HG03064 (cell line): ENCODE measurements around the gene PNPO.
"Not testable (repeated sequence)": the region's sequence is repeated elsewhere in the genome, so short reads cannot be mapped to it uniquely, and the experiment has no call there.

Experiments used
- ATAC-seq: cut with Tn5 transposase; IDR thresholded peaks from one replicate; pipeline ENCODE4 v1.9.1; 2021; ENCODE audit warnings: low read depth; ENCODE audit not compliant: unreplicated experiment

Gene PNPO

DNA sequence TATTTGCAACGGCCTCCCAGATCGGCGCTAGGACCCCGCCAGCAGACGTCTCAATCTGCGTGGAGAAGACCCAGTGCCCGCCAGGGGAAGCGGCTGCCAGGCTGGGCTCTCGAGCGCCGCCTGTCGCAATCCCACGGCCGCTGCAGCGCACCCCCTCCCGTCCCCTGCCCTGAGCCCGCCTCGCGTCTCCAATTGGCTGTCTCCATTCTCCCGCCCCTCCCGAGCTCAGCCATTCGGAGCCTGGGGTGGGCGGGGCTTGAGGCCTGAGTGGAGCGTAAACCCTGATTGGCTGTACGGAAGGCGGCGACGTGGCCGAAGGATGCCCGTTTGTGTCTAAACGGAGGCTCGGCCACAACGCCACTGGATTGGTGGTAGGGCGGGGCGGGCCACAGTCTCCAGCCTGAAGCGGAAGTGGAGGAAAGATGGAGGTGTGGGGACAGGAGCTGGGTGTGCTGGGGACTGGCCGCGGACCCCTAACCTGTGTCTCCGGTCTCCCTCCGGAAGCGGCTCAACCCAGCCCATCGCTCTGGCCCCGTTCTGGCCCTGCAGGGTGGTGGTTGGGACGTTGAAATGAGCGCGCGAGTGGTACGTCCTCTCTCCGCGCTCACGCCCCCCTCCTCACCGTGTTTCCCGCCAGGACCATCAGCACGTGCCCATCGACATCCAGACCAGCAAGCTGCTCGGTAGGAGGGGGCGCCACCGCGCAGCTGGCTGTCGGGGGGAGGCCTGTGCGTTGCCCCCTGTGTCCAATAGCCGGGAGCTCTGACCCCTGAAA lies 29.5 kb downstream of the PNPO start, which contains the start of gene CDK5RAP3:
TSS of gene CDK5RAP3 (plus strand) at position 389 of the 775 bp plus-strand sequence. CDS start at position 423, 34 bp downstream.
- peak; percentile 95 for ATAC-seq

DNA sequence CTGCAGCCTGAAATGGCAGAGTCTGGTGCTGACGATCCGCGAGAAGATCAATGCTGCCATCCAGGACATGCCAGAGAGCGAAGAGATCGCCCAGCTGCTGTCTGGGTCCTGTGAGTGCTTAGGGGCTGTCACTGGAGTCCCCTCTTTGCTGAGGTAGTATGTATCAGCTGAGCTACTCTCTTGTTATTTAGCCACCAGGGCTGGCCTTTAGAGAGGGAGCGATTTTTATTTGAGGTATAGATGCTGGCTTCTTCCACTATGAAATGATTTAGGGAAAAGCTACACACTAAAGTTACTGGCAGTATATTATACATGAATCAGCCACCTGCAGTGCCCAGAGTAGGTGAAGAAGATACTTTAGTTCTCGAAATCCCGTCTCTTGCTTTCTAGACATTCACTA lies 32.2 kb downstream of the PNPO start:
- no peak for ATAC-seq

DNA sequence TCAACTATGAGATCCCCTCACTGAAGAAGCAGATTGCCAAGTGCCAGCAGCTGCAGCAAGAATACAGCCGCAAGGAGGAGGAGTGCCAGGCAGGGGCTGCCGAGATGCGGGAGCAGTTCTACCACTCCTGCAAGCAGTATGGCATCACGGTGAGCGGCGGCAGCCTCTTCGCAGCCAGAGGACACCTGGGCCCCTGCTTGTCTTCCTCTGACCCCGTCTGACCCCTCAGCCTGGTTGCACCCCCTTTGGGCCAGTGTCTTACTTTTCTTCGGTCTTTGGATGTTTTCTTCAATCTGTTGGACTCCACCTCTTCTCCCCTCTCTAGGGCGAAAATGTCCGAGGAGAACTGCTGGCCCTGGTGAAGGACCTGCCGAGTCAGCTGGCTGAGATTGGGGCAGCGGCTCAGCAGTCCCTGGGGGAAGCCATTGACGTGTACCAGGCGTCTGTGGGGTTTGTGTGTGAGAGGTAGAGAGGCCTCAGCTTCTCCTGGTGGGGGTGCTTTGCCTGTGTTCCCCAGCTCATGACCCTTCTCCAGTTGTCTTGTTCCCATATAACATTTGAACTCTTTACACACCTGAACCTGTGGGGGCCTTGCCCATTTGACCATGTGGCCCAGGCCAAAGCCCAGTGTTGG lies 33.9 kb downstream of the PNPO start:
- no peak for ATAC-seq

DNA sequence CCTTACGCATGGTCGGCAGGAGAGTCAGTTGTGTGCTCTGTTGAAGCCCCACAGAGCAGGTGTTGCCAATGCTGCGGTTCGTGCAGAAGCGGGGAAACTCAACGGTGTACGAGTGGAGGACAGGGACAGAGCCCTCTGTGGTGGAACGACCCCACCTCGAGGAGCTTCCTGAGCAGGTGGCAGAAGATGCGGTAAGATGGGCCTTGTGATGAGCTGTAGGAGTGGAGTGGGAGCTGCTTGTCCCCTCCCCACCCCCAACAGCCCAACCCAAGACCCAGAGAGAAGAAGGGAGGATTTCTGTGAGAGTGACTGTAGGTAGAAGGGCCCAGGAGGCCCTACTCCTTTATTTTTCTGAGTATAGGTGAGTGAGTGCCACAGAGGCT lies 34.4 kb downstream of the PNPO start:
- no peak for ATAC-seq

DNA sequence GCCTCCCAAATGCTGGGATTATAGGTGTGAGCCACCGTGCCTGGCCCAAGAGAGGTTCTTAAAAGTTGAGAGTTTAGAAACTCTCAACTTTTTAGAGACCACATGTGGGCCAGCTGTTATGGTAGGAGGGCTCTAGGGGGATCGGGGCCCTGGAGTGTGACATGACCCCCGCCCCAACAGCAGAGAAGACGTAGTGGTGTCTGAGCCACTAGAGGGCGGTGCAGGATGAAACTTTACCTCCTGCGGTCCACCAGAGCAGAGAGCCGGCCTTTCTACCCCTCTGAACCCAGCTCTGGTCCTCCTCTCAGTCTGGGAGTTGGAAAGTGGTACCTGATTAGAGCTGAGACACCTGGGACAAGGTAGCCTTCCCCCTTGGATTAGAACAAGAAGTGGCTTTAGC lies 37.0 kb downstream of the PNPO start:
- no peak for ATAC-seq

DNA sequence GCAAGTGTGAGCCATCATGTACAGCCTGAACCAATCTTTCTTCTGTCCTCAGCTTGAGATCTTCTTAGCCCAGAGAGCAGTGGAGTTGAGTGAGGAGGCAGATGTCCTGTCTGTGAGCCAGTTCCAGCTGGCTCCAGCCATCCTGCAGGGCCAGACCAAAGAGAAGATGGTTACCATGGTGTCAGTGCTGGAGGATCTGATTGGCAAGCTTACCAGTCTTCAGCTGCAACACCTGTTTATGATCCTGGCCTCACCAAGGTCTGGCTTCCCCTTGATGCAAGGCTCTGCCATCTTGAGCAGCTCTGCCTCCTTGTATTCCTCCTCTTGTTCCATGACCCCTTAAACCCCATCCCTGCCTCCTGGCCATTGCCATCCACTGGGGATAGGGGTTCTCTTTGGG lies 39.2 kb downstream of the PNPO start:
- no peak for ATAC-seq

DNA sequence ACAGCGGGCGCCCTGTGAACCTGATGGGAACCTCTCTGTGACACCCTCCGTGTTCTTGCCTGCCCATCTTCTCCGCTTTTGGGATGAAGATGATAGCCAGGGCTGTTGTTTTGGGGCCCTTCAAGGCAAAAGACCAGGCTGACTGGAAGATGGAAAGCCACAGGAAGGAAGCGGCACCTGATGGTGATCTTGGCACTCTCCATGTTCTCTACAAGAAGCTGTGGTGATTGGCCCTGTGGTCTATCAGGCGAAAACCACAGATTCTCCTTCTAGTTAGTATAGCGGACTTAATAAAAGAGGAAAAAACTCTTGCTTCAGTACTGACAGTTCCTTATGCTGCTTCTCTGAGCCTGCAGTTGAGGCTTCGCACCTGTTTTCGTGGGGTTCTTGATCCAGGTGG lies 40.1 kb downstream of the PNPO start:
- ATAC-seq, result no peak

DNA sequence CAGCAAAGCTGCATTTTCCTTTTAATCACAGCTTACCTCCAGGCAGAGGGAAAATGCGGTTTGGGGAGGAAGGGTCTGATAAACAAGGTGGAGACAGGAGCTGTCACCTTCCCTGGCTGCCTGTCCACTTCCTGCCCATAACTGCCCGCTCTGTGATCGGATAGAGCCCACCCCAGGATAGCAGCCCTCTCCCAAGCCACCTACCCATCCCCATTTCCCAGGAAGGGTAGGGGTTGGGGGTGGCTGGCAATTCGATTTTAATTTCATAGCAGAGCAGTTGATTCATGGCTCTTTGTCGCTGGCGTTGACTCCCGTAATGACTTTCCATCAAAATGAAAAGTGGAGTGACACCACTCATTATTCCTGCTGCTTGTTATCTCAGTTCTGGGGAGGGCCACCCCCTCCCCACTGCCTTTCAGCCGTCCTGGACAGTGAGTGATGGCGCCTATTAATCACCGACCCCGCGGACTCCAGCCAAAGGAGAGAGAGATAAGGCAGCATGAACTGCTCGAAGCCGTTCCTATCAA lies 40.8 kb downstream of the PNPO start:
- no peak for ATAC-seq

DNA sequence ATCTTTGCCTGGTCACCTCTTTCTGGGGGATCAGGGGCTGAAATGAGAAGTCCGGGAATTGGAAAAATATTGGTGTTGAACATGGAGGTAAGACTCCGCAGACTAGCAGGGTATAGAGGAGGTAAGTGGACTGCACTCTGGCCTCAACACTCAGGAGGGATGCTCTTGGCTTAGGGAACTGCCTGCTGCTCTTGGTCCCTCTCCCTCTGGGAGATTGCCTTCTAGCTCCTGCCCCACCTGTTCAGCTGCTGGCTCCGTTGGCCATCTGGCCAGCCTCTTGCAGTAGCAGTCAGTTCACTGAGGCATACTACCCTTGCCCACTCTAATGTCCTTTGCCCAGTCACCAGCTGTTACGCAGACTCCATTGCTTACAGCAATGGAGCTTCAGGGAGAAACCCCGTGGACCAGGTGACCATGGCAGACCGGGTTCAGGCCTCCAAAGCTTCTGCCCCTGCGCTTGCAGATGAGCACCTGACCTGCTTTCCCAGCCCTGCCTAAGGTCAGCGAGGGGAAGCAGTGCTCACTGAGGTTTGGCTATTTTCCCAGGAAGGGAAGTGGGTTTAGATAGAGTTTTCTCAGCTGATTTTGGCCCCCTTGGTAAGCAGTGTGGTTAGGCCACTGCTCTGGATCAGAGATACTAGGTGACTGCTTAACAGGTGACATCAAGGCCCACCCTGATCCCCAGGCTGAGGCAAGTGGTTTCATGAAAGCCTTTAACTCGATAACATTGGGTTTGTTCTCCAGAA lies 41.4 kb downstream of the PNPO start:
- no peak for ATAC-seq

DNA sequence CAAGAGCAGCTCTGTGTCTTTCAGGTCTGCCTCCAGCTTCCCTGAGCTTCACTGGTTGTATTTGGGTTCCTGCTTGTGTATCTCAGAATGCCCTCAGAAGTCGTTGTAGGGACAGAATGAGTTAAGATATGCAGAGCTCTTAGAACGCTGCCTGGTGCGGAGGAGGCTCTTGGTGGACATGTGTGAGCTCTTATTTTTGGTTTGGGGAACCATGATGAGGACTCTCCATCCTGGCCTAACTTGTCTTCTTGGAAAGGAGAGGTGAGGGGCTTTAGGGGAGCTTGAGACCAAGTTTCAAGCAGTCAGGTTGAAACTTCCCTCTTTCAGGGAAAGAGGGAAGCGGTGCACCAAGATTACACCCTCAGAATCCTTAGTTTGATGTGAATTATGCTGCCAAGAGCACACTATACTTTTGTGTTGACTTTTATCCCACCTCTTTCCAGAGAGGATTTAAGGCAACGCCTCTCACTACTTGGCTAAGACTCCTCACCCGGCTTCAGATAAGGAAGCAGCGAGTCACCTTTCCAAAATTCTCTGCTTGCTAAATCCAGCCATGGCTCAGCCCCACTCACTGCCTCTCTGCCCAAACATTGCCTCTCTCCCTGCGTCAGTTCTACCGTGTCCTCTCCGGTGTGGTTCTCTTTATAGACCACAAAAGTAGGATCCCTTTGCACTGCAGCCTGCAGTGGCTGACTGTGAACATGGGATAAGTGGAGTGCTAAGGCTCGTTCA lies 42.3 kb downstream of the PNPO start:
- no peak for ATAC-seq

DNA sequence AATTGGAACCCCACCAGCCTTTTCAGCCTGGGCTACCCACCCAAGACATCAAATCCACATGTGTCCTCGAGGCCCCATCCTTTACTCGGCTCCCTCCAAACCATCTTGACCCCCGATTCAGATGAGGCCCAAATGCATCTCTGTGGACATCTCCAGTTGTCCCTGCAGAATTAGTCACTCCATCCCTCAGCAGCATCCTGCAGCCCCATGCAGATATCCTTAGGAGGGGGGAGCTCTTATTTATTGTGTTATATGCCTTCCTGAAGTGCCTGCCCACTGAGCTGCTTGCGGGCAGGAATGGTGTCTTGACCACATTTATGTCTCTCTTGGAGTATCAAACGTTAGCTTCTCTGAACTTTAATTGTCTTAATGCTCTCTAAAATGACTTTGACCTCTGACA lies 45.1 kb downstream of the PNPO start:
- ATAC-seq, result no peak

DNA sequence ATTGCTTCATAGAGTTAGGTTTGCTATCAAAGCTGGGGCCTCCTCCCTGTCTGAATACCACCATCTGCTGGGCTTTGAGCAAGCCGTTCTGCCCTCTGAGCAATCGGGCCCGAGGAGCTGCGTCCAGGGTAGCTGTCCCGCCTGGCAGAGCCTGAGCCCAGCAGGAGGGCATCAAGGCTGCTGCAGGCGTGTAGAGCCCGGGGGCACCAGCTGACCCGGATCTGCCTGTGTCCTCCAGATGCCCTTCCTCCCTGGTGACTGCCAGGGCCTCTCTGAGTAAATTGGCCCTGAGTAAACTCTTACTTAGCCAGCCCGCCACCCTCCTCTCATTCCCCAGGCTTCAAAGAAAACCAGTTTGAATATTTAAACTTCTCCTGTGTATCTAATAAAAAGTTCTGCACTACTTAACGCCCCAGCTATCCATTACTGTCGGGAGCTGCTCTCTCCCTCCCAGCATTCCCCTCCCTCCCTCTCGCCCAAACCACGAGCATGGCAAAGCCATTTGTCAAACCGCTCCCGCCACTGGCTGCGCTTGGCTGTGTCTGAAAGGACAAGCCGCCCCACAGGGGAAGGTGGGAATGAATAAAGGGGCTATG lies 46.0 kb downstream of the PNPO start:
- ATAC-seq, result no peak

DNA sequence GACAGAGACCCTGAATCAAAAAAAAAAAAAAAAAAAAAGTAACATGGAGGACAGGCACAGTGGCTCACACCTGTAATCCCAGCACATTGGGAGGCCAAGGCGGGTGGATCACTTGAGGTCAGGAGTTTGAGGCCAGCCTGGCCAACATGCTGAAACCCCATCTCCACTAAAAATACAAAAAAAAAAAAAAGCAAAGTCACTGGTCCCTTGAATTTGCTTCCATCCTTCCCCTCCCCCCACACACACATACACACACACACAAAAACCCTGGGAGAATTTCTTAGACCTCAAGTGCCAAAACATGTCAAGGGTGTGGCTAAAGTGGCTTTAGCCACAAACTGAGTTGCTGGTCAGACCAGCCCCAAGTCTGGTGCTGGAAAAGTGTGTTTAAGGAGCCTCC lies 47.1 kb downstream of the PNPO start:
- ATAC-seq, result not testable (repeated sequence)

DNA sequence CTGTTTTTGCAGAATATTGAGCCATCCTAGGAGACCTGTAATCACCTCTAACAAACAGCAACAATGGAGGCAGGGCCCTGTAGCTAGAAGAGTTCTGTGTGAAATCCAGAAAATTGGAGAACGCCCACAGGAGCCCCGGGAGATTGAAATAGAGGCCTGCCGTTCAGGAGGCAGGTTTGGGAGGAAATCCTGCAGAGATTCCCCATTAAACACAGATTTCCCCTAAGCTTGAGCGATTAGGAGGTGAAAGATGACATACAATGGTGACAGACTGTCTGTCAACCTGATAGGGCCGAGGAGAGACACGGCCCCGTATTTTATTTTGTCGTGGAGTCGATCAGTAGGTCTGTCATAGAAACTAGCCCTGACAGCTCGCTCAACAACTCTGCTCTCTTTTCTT lies 47.8 kb downstream of the PNPO start:
- ATAC-seq, result no peak

DNA sequence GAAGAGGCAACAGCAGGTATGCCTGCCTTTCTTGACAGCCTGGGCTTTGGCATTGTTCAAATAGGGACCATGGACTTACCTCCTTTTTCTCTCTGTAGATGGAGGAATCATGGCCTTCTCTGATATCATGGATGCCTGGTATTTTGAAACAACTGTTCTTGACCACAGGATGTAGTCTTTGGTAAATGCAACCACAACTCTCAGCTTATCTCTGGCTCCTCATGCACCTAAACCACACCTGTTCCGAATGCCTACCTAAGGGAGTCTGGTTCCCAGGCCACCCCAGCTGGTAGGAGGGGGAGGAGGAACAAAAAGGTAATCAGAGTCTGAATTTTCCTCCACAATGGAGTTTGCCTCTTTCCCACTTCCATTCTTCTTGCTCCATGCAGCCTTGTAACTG lies 48.3 kb downstream of the PNPO start:
- ATAC-seq, result no peak

DNA sequence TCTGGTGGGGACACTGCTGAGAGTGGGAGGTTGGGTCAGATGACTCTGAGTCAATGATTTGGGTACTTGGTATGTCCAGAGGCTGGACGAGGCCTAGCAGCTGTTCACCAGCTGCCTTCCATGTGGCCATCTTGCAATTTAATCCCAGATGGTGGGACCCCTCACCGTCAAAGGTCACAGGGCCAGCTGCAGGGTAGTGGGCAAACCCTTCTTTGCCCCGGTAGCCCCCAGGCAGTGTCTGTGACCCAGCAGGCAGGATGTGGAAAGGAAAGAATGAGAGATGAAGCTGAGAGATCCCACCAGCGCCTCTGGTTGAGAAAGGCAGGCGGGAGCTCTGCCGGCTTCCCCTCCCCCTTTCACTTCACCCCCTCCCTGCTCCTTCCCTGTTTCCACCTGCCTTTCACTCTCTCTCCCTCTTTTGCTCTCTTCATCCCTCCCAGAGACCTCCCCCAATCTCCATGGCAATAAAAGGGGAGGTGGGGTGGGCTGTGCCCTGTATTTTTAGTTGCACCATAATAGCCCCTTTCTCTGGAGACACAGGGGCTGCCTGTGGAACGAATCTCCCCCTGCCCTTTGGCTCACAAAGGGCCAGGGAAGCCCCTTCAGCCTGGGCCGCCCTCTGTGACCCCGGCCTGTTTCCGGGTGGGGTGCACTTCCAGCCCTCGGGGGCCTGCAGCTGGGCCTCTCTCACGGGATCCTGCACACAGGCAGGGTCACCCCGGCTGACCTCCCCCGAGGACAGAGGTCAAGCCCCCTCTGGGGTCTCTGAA lies 49.8 kb downstream of the PNPO start:
- ATAC-seq, result no peak

DNA sequence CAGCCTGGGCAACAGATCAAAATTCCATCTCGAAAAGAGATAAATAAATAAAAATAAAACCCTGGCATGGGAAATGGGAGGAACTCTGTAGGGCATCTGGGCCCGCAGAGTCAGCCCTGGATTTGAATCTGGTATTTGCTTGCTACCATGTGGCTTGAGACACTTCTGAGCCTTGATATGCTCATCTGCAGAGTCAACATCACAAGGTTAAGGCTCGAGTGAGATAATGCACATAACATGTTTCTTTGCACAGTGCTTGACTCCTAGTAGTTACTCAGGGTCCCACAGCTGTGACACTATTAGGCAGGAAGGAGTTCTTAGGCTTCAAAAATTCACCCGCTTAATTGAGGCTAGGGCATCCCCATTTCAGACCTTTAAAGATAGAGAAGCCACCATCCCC lies 50.8 kb downstream of the PNPO start:
- no peak for ATAC-seq

DNA sequence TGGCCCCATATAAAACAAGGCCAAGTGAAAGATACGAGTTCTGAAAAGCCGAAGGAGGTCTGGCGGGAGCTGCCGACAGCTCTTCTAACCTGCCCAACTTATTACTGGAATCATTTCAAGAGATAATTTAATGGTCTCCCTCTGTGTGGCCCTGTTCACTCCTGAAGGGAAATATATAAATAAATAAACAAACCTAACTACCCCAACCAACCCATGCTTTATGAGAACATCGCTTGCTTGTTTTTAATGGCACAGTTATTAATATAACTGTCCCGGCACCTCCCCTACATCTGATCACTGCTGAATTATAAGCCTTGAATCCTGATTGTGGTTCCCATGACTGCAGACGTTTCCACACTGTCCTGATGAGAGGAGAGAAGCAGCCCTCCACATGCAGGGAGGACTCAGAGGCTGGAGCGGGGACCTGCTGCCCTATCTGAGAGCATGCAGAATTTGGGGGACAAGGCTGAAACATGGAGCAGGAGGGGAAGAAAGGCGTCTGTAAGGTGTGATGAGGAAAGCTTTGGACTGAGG lies 51.7 kb downstream of the PNPO start:
- ATAC-seq, result no peak

DNA sequence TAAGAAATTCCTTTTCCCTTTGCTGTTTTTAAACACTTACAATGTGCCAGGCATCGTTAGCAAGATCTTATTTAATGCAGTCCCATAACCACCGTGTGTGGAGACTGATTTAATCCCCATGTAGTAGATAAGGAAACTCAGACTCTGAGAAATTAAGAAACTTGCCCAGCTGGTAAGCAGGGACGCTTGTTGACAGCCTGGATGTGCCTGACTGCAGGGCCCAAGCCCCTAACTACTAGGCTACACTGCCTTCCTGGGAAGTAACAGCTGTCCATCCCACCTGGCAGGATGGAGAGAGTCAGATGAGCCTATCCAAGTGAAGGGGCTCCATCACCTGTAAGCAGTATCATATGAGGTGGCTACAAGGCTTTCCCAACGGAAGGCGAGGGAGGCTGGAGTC lies 52.6 kb downstream of the PNPO start:
- ATAC-seq, result no peak
